Parathyroid adenoma (tissue), 2 donors: ENCODE results near the gene WDR31.
A peak's percentile ranks its signal among the peaks of the same experiment; 100 is the strongest.

Source experiments
- H2AFZ ChIP-seq: fragments of 300-600 bp; sonication (generic); one replicate; pipeline ENCODE4 v1.7.0; 2017; ENCODE audit warnings: antibody characterized with exemption, mild to moderate bottlenecking
- H3K27ac ChIP-seq: fragments of 300-600 bp; sonication (generic); one replicate; pipeline ENCODE4 v1.7.0; 2017
- H3K27me3 ChIP-seq: fragments of 300-600 bp; sonication (generic); one replicate; pipeline ENCODE4 v1.7.0; 2017; ENCODE audit warnings: low read length; ENCODE audit not compliant: control insufficient read depth, insufficient read depth
- H3K36me3 ChIP-seq: fragments of 300-600 bp; sonication (generic); one replicate; pipeline ENCODE4 v1.7.0; 2017; ENCODE audit warnings: low read length; ENCODE audit not compliant: control insufficient read depth, insufficient read depth
- H3K4me1 ChIP-seq: fragments of 300-600 bp; sonication (generic); one replicate; pipeline ENCODE4 v1.7.0; 2017; ENCODE audit warnings: control low read depth
- H3K4me2 ChIP-seq: fragments of 300-600 bp; sonication (generic); one replicate; pipeline ENCODE4 v1.7.0; 2017; ENCODE audit warnings: low read length
- H3K4me3 ChIP-seq: fragments of 300-600 bp; sonication (generic); one replicate; pipeline ENCODE4 v1.7.0; 2017; ENCODE audit warnings: low read depth, low read length
- H3K79me2 ChIP-seq: fragments of 300-600 bp; sonication (generic); one replicate; pipeline ENCODE4 v1.7.0; 2017; ENCODE audit warnings: control low read depth
- H3K9ac ChIP-seq: fragments of 300-600 bp; sonication (generic); one replicate; pipeline ENCODE4 v1.7.0; 2017; ENCODE audit warnings: mild to moderate bottlenecking
- H3K9me3 ChIP-seq: fragments of 300-600 bp; sonication (generic); one replicate; pipeline ENCODE4 v1.7.0; 2017; ENCODE audit warnings: low read length; ENCODE audit not compliant: control insufficient read depth
- CTCF ChIP-seq: fragments of 300-600 bp; sonication (generic); IDR thresholded peaks from one replicate; pipeline ENCODE4 v1.7.0; 2017; ENCODE audit warnings: antibody characterized with exemption, mild to moderate bottlenecking
- donor health status: primary hyperparathyroidism.

WDR31 gene

DNA sequence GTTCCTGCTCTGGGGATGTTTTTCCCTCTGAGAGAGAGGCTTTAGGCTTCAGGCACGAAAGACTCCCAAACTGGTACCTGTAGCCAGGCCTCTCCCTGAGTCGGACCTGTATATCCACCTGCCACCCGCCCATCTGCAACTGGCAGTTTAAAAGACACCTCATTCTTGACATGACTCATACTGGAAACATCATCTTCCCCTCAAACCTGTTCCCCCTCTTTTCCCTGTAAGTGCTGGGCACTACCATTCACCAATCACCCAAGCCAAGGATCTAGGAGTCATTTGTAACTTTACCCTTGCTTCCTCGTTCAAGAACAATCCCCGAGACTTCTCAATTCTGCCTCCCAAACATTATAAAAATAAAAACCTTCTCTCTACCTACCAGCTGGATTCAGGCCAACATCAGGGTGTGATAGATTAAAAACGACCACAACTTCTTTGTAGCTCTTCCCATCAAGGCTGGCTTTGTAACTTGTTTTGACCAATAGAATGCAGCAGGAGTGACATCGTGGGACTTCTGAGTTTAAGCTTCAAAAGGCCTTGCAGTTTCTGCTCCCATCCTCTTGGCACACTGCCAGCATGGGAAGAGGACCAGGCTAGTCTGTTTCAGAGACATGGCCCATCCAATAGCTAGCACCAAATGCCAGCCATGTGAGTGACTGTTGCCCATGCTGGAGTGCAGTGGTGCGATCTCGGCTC lies 1.8 kb upstream of the WDR31 start:
- TF ChIP-seq CTCF, result no peak
- H3K4me2 ChIP-seq, result no peak overlapping the region
- peak overlapping the region; percentile 69 for H3K27ac ChIP-seq
- H3K27me3 ChIP-seq, result no peaks in the 10 kb centered on the region
- peak overlapping the region; percentile 42 for H2AFZ ChIP-seq
- H3K4me3 ChIP-seq, result no peak overlapping the region
- no peaks in the 10 kb centered on the region for H3K36me3 ChIP-seq
- H3K4me1 ChIP-seq, result peaks cover 17% of the 10 kb centered on the region
- H3K9ac ChIP-seq, result no peak overlapping the region
- no peaks in the 10 kb centered on the region for H3K9me3 ChIP-seq
- no peaks in the 10 kb centered on the region for H3K79me2 ChIP-seq

- no peaks in the 10 kb centered on the region for H3K27me3 ChIP-seq
Measured at GRCh38 chr9:113337714-113338113, 2.4 kb downstream of the WDR31 start.

DNA sequence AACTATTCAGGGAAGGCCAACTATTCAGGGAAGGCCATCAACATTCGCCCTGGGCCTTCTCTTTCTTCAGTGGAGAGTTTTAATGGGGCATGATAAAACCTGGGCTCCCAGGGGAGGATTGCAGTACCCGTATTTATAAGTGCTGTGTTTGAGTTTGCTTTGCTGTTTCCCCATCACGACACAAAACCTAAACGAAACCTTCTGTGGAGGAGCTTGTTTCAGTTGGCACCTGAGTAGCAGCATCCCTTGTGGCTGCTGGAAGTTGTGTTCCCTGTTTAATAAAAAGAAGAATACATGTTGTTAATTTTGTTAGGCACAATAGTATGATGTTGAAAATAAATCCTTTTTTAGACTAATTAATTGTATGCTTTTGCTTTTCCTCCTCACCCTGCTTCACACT lies 8.3 kb downstream of the WDR31 start:
- H3K4me2 ChIP-seq, result no peak overlapping the region
- H3K36me3 ChIP-seq, result no peaks in the 10 kb centered on the region
- H2AFZ ChIP-seq, result no peak overlapping the region
- H3K4me3 ChIP-seq, result no peak overlapping the region
- H3K9me3 ChIP-seq, result no peaks in the 10 kb centered on the region
- H3K27me3 ChIP-seq, result no peaks in the 10 kb centered on the region
- no peak overlapping the region for H3K27ac ChIP-seq
- H3K9ac ChIP-seq, result no peak overlapping the region
- TF ChIP-seq CTCF, result no peak
- H3K4me1 ChIP-seq, result peaks cover 6% of the 10 kb centered on the region
- no peaks in the 10 kb centered on the region for H3K79me2 ChIP-seq

More at GRCh38 chr9:113337714-113338113, 2.4 kb downstream of the WDR31 start:
- no peaks in the 10 kb centered on the region for H3K36me3 ChIP-seq
- H3K27ac ChIP-seq, result no peak overlapping the region
- no peak for TF ChIP-seq CTCF
- no peaks in the 10 kb centered on the region for H3K9me3 ChIP-seq
- no peak overlapping the region for H3K4me2 ChIP-seq
- no peak overlapping the region for H2AFZ ChIP-seq
- peaks cover 9% of the 10 kb centered on the region for H3K4me1 ChIP-seq
- H3K79me2 ChIP-seq, result no peaks in the 10 kb centered on the region
- no peak overlapping the region for H3K4me3 ChIP-seq
- H3K9ac ChIP-seq, result no peak overlapping the region

DNA sequence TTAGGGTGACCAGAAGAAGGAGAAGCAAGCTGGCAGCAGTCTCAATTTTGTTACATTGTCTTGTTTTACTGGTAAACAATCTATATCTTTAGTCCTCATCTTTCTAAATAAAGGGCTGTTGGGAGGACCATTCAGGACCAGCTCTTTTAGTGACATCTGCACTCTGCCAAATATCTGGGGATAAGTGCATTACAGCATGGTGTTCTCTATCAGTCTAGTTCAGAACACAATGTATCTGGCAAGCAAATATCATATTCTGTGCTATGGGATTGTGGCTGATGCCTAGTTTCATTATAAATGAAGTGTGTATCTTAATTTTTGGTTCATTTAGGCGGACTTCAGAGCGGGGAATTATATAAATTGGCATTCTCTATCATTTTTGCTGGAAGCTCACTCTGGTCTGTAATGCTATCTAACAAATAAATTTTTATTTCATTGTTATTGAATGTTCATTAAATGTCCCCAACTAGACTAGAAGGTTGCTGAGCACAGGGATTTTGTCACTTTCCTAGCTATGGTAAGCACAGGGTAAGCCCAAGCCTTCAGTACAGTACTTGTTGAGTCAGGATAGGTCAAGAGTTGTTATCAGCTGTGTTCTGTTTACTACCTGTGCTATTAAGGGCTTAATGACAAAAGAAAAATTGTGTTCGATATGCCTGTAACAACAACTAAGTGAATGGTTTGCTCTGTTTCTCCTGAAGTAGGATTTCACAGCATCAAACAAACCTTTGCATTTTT lies 11.9 kb downstream of the WDR31 start:
- TF ChIP-seq CTCF, result no peak
- H3K9me3 ChIP-seq, result no peaks in the 10 kb centered on the region
- no peaks in the 10 kb centered on the region for H3K36me3 ChIP-seq
- H3K4me3 ChIP-seq, result no peak overlapping the region
- no peak overlapping the region for H2AFZ ChIP-seq
- H3K27me3 ChIP-seq, result no peaks in the 10 kb centered on the region
- no peak overlapping the region for H3K9ac ChIP-seq
- H3K79me2 ChIP-seq, result no peaks in the 10 kb centered on the region
- H3K4me2 ChIP-seq, result peak overlapping the region; percentile 11
- H3K4me1 ChIP-seq, result peaks cover 10% of the 10 kb centered on the region
- no peak overlapping the region for H3K27ac ChIP-seq
